ENCODE measurements around the gene MSL1.

- no peak for TF ChIP-seq EP300 (IDR thresholded peaks at IDR 0.05)
- TF ChIP-seq CTCF (IDR thresholded peaks at IDR 0.05), result no peak
Observed at GRCh38 chr17:40153603-40154236, 31.9 kb downstream of the MSL1 start.

Data from sigmoid colon (tissue), 4 donors.